Measurements from ENCODE around the gene UBTD1.
"Not testable (repeated sequence)": the region's sequence is repeated elsewhere in the genome, so short reads cannot be mapped to it uniquely, and the experiment has no call there.

Gene UBTD1

DNA sequence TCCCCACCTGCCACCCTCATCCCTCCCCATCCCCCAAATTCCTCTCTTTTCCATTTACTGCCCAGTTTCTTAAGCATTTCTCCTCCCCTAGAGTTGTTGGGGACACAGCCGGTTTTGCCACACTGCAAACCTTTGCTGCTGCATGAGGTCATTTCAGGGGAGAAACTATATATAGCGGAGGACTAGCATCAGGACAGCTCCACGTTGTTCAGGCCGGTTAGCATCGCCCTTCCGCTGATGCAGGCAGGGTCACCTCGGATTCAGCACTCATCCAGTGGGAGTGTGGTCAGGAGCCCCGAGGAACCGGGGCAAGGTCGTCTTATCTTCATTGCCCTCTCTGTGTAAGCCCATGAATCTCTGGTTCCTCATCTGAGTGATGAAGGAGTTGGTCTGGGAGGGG lies 15.6 kb downstream of the UBTD1 start:
- DNase-seq (ENCODE audit: low read depth in 2 of 2) = no peak

DNA sequence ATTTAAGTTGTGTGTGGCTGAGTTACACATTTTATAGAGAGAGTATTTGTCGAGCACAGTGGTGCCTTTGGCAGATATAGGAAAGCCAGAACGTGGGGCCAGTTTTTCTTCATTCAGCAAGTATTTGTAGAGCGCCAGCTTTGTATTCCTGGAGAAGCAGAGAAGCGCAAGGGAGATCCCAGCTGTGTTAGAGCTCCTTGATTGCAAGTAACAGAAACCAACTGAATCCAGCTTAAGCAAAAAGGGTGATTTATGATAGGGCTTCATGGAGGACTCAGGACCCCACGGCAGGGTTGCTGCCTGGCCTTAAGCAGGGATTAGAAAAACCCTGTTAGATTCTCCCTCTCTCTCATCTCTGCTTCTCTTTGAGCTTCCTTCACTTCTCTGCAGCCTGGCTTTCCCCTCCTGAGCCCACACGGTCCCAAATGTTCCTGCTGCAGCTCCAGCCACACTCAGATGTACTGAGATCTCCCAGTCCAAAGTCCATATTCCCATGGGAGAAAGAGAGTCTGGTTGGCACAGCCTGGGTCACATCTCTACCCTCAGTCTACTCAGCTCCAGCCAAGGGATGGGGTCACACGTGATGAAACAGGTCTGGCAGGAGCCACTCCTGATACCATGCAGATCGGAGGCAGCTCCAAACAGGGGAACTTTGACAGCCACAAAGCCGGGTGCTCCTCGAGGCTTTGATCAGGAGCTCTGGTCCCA lies 16.7 kb downstream of the UBTD1 start:
- DNase-seq (ENCODE audit: low read depth in 2 of 2) = no peak

DNA sequence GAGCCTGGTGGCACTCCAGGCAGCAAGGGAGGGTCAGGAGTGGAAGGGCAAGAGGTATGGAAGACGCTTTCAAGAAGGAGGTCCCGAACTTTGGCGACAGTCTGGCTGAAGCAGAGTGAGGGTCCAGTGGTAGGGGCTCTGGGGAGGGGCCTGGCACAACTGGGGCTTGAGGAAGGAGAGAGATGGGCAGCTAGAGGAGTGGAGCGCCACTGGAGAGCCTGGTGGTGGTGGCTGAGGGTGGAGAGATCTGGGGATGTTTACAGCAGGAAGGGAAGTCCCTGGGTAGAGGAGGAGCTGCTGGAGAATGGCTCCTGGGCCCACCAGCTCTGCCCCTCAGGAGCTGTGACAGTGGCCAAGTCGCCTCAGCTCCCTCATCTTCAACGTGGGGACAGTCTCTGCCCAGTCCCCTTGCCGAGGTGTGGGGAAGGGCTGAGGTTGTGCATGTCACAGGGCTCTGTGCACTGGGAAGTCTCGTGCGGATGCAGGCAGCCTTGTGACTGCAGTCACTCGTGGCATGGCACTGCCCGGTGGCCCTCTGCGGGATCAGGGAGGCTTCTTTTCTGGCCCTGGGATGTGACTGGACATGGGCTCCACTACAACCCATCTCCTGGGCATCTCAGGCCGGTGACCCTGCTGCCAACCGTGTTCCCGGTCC lies 18.5 kb downstream of the UBTD1 start:
- DNase-seq (ENCODE audit: low read depth in 2 of 2) = no peak

DNA sequence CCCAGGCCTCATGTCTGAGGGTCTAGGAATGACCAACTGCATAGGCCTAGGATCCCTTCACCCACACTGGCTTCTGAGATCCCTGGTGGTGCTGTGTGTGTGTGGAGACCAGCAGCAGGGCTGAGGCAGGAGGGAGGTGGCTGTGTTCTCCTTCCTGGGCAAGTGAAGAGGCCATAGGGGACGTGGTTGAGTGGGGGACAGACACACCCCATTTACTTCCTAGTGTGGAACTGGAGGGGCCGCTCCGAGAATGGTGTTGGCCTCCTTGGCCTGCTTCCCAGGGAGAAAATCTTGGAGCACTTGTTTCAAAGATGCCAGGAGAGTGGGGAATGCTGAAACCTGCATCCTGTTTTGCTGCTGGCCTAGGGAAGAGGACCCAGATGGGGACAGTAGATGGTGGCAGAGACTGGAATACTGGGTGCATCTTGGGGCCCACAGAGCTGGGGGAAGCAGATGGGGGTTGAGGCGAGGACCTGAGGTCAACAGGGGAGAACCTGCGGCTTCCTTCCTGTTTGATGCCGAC lies 19.1 kb downstream of the UBTD1 start:
- no peak for DNase-seq (ENCODE audit: low read depth in 2 of 2)

DNA sequence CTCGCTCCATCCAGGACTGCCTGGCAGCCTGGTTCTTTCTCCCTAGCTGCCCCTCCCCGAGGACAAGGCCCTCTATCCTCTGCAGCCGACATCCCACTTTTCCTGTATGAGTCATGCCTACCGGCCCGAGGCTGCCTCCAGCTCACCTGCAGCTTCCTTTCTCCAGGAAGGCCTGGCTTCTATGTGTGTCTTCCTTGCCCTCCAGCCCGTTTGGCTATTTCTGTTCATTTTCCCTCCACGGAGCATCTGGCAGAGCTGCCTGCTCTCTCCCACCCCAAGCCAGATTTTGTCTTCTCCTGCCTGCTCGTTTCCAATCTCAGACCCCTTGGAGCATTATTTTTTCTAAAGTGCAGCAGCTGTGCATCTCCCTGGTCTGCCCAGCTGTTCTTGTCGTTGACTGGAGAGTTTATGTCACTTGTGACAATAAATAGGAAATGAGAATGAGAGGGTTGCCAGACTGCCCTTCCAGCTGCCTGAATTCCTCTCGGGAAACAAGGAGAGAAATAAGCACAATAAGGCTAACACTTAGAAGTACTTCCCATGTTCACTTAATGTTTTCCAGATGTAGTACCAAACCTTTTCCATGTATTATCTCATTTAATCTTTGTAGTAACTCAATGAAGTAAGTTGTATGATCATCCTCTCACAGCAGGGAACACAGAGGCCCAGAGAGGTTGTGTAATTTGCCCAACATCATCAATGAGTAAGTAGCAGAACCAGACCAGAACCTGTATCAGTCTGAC lies 19.7 kb downstream of the UBTD1 start:
- no peak for DNase-seq (ENCODE audit: low read depth in 2 of 2)

DNA sequence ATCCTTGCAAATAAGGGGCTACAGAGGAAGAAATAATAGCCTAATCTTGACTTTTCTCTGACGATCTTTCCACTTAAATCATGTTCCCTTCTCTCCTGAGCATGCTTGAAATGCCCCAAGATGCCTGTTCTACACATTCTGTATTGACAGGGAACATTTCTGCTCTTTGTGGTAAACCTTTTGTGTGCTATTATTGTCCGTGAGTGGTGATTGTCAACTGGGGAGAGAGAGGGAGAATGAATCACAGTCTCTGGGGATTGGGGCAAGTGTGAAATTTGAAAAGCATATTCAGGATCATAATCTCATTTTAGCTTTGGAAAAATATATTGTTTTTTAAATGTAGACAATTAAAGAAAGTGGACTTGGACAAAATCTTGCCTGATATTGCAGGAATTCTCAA lies 20.6 kb downstream of the UBTD1 start:
- no peak for DNase-seq (ENCODE audit: low read depth in 2 of 2)

DNA sequence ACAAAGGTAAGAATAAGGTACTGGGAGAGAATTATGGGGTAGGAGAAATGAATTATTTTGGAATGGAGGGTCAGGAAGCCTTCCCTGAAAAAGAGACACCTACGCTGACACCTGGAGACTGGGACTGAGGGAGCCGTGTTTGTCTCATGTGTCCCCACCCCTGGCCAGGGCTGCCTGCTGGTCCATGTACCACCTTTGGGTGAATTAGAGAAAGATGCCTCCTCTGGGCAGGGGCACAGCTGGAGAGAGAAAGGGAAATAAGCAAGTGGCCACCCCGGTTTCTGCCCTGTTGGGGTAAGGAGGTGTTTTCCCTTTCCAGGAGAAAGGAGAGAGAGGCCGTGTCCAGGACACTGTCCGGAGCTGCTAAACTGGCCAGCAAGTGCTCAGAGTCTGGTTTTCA lies 21.8 kb downstream of the UBTD1 start:
- no peak for DNase-seq (ENCODE audit: low read depth in 2 of 2)

DNA sequence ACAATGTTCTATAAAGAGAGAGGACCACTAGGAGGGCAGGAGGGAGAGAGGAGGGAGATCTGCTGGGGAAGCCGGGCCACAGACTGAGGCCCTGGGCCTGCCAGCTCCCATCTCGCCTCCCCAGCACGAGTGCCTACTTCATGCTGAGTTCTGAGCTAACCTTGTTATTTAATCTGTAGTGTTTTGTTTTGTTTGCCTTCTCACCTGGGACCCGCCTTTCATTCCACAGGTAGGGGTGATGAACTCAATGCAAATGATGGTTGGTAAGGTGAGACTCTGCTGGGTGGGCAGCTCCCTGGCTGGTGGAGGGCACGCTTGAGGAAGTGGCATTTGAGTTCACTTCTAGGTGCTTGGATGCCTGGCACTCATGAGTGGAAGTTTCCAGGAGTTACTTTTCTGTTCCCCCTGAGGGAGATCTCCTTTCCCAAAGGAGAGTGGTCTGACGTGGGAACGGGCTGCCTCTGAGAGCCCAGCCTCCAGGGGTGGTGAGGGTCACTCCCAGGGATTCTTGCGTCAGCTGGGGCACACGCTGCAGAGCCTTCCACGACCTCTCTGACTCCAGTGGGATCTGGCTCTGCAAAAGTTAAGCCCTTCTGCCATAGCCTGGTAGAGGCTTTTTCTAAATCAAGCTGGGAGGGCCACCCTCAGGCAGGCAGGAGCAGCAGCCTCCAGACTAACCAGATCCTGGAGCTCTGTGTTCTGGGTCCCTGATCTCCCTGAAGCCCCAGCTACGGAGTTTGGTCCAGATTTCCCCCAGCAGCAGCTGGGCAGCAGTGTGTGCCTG lies 22.4 kb downstream of the UBTD1 start:
- no peak for DNase-seq (ENCODE audit: low read depth in 2 of 2)

DNA sequence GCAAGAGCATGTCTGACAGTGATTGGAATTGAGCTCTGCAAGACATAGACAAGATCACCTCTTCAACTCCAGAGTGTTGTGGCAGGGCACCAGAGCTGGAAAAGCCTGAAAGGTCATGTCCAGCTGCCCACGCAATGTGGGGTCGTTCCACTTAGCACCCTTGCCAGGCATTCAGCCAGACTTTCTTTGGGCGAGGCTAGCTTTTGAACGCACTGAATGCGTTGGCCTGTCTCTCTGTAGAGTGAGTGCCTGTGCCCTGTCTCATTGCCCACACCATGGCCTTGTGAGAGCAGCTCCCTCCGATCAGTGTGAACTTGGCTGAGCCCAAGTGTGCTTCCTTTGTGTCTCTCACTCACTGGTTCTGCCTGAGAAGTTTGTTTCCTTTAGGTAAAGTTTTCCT lies 23.3 kb downstream of the UBTD1 start:
- DNase-seq (ENCODE audit: low read depth in 2 of 2) = no peak

DNA sequence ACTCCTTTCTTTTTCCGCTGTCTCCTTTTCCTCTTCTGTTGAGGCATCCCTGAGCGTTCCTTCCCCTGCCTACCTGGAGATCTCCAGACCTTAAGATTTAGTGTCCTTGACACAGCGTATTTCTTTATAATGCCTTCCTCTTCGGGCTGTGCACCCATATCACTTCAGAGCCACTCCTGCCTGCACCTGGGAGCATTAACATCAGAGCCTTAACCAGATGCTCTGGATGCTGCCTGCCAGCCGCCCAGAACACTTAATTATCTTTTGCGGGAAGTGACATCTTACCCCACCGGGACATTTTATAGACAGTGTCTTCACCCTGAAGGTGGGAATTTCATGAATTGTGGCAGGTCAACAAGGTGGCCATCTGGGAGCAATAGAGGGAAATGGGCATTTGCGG lies 24.2 kb downstream of the UBTD1 start:
- no peak for DNase-seq (ENCODE audit: low read depth in 2 of 2)

DNA sequence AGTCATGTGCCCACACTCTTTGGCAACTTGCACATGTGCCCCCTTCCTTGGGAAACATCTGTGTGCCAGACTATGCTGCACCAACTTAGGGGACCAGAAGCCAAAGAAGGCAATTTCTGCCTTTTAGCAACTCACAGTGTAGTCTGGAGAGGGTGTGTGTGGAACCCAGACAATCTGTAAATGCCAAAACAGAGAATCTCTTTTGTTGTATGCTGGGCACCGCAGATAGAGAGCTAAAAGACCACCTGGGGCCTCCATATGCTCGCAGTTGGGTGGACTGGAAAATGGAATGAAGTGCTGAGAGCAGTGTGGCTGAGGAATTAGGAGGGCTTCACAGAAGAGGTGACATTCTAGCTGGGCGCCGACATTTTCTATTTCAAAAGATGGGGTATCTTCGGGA lies 26.4 kb downstream of the UBTD1 start:
- DNase-seq (ENCODE audit: low read depth in 2 of 2) = no peak

DNA sequence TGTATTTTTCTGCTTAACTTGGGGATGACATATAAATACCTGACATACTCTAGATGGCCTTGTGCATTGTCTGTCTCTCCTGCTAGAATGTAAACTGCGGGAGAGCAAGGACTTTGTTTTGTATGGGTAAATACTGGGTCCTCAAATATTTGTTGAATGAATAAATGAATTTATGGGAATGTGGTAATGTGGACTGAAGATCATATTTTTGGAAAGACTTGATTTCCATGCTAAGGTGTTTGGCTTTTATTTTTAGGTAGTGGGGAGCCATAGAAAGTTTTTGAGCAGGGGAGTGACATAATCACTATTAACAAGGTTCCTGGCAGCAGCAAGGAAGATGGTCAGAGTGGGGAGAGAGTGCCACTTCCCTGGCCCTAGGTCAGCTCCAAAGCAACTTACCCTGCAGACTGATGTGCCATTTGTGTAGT lies 27.0 kb downstream of the UBTD1 start:
- DNase-seq (ENCODE audit: low read depth in 2 of 2) = no peak

DNA sequence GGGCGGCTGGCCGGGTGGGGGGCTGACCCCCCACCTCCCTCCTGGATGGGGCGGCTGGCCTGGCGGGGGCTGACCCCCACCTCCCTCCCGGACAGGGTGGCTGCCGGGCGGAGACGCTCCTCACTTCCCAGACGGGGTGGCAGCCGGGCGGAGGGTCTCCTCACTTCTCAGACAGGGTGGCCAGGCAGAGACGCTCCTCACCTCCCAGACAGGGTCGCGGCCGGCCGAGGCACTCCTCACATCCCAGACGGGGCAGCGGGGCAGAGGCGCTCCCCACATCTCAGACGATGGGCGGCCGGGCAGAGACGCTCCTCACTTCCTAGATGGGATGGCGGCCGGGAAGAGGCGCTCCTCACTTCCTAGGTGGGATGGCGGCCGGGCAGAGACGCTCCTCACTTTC lies 30.2 kb downstream of the UBTD1 start:
- DNase-seq (ENCODE audit: low read depth in 2 of 2) = not testable (repeated sequence)

DNA sequence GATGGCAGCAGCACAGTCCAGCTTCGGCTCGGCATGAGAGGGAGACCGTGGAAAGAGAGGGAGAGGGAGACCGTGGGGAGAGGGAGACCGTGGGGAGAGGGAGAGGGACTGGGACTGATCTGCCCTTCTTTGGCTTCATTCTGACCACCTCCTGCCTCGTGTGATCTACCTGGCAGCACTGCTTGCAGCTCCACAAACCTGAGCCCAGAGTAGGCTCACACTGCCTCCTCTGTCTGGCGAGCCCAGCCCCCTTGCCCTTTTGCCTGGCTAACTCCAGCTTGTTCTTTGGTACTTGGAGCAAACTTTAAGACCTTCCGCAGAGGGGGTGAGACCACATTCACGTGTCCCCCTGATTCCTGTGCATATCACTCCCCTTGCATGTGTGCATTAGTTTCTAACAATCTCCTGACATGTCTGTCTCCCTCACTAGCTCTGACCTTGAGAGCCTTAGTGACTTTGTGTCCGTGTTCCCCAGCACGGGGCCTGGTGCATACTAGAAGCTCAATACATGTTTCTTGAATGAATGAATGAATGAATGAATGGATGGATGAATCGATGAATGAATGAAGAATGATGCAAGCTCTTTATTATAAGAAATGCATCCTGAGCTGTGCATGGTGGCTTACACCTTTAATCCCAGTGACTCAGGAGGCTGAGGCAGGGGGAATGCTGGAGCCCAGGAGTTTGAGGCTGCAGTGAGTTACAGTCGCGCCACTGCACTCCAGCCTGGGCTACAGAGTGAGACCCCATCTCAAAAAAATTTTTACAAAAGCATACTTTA lies 31.2 kb downstream of the UBTD1 start:
- DNase-seq (ENCODE audit: low read depth in 2 of 2) = no peak

DNA sequence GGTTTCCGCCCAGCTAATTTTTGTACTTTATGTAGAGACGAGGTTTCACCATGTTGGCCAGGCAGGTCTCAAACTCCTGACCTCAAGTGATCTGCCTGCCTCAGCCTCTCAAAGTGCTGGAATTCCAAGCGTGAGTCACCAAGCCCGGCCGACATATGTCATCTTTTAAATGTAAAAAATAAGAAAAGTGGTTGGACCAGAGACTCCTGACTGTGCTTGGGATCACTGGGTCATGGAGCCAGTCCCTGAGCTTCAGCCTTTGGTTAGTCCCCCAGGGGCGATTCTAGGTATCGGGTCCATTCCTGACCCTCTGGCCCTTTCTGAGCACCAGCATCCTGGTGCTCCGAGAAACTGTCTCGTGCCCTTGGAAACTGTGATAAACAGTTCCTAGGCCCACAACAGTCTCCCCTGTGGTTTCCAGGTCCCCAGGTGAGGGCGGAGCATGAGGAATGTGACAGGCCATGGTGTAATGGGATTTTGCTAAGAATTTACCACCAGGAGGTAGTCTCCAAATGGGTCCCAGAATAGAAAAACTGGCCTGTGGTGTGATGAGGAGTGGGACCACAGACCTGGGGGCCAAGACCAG lies 32.8 kb downstream of the UBTD1 start:
- no peak for DNase-seq (ENCODE audit: low read depth in 2 of 2)

DNA sequence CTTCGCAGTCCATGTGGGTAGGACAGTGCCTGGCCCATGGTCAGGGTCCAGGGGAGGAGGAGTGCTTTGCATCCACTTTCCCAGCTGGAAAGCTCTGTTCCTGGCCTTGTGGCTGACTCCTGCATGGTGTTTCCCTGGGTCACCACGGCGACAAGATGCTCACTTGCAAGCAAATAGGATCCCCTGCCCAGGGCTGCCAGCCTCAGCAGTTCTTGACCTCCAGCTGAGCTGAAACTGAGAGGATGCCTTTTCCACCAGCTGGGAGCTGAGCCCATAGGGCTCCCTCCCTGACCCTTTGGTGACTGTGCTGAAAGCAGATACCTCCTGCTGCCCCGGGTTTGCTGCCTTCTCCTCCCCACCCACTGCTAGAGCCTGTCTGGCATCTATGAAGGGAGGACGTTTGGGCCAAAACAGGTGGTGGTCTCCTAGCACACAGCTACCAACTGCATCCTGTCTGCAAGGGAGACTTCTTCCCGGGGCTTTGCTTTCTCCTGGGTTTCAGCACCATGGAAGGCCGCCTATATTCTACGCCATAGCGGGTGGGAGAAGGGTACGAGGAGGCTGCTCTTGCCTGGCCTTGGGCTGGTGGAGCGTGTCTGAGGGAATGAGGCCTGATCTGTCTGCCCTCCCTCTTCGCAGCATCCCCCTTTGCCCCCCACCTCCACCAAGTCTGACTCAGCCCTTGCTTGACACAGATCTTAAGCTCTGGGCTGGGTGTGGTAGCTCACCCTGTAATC lies 34.4 kb downstream of the UBTD1 start:
- no peak for DNase-seq (ENCODE audit: low read depth in 2 of 2)

DNA sequence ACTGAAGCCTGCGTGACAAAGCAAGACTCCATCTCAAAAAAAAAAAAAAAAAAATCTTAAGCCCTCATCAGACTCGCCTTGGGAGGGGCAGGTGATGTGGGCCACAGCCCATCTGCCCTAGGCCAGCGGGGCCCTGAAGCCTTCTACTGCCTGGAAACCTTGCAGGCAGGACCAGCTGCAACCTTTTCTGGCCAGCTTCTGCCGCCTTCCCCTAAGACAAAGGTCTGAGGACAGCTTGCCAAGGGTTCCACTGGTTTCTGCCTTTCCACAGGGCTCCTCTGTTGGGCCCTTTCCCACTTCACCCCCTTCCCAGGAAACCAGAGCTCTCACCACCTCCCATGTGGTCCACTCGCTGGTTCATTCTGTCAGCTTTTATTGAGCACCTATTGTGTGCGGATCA lies 35.2 kb downstream of the UBTD1 start:
- no peak for DNase-seq (ENCODE audit: low read depth in 2 of 2)

DNA sequence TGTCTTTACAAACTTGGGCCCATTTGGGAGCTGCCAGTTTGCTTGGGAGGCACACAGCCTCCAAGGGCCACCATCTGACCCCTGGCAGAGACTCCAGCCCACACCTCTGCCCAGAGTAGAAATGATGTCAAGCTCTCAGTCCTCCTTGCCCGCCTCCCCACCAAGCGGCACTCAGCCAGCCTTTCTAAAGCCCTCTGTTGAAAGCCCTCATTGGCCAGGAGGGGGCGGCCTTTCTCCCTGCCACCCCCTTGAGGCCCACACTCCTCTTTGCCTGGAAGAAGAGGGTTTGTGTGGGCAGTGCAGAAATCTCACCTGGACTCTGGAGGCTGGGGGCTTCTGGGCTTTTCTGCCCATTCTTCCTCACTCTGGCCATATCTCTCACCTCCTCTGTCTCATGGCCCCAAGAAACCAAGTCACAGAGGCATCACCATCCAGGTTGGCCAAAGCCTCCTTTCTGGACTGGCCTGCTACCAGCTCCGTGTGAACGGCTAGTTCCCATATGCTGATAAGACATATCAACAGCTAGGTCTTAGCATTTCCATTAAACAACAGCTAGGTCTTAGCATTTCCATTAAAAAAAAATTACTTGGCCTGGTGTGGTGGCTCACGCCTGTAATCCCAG lies 36.1 kb downstream of the UBTD1 start:
- no peak for DNase-seq (ENCODE audit: low read depth in 2 of 2)

DNA sequence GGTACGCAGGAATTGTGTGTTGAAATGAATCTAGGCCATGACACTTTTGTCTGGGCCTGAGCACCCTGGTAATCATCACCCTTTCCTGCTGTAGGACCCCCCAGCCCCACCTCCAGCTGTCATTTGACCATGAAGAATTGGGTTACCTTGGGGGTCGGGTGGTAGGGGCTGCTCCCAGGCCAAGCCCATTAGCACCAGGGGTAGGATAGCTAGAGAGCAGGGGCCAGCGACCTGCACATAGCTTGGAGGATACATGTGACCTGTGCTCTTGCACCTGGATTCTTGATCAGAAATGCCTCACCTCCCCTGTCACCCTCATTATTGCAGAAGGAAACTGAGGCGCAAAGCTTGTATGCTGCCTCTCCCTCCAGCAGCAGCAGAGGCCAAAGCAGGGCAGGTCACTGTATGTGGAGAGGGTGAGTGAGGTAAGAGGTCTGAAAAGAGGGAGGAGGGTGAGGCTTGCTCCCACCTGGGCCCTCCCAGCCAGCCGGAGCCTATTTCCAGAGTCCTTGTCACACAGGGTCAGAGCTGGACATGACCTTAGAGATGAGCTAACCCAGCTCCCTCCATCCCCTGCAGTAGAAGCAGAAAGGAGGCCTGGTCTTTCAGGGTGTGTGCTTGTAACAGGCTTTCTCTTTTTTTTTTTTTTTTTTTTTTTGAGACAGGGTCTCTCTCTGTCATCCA lies 38.6 kb downstream of the UBTD1 start:
- no peak for DNase-seq (ENCODE audit: low read depth in 2 of 2)

Measured in stimulated activated CD8-positive, alpha-beta memory T cell treated with anti-CD3 and anti-CD28 coated beads, Interleukin-15, amount 100 ng/mL, for 4 hours (primary cell).